GM12864 (cell line): Measurements from ENCODE around the gene GSC2.

Source experiments
- DNase-seq: peaks from one replicate; pipeline ENCODE4 v3.0.0-alpha.2; 2011; ENCODE audit warnings: low read depth
- H3K4me3 ChIP-seq: 2 replicates; pipeline ENCODE4 v1.5.1; 2011; ENCODE audit warnings: mild to moderate bottlenecking, low read depth, low read length, control low read depth
- CTCF ChIP-seq: IDR thresholded peaks from 2 replicates; pipeline ENCODE4 v1.5.1; 2011; ENCODE audit warnings: low read depth, mild to moderate bottlenecking, moderate library complexity, low read length, control low read depth, inconsistent platforms; ENCODE audit errors: missing control alignments

Gene GSC2

DNA sequence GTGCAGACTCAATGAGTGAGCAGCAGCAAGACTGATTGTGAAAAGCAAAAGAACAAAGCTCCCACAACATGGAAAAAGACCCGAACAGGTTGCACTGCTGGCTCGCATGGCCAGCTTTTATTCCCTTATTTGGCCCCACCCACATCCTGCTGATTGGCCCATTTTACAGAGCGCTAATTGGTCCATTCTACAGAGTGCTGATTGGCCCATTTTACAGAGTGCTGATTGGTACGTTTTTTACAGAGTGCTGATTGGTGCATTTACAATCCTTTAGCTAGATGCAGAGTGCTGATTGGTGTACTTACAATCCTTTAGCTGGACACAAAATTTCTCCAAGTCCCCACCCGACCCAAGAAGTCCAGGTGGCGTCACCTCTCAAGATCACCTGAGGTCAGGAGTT, 43.8 kb upstream of the GSC2 start:
- no peak for DNase-seq
- no peak for TF ChIP-seq CTCF
- no peak overlapping the region for H3K4me3 ChIP-seq

- no peak for TF ChIP-seq CTCF
- no peak overlapping the region for H3K4me3 ChIP-seq
- no peak for DNase-seq
Measured at GRCh38 chr22:19187716-19188563, 37.8 kb upstream of the GSC2 start.

DNA sequence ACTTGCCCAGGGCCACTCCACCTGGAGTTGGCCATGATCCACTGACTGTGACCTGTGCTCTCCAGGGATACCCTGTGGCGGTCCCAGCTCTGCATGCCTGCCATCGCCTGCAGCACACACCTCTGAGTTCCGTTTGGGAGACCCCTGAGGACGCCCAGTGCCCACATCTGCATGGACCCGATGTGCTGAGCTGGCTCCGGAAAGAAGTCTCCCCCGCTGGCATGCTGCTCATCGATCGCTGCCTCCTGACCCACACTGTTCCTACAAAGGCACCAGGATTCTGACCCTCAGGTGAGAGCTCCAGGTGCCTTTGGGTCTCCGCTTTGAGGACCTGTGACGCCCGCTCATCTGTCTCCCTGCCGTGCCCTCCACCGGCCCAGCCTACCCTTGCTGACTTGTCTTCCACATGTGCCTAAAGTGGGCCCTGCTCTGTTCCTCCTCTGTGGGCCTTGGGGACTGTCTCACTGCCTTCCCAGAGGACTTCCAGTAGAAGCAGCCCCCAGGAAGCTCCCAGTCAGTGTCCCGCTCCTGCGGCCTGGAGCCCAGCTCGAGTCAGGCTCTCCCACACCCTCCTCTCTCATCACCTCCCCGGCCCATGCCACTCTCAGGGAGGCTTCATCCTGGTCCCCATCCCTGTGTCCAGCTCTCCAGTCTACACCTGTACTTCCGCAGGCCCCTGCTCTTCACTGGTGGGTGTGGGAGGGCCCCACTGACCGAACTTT, 34.3 kb upstream of the GSC2 start:
- DNase-seq, result no peak
- TF ChIP-seq CTCF, result no peak
- no peak overlapping the region for H3K4me3 ChIP-seq

DNA sequence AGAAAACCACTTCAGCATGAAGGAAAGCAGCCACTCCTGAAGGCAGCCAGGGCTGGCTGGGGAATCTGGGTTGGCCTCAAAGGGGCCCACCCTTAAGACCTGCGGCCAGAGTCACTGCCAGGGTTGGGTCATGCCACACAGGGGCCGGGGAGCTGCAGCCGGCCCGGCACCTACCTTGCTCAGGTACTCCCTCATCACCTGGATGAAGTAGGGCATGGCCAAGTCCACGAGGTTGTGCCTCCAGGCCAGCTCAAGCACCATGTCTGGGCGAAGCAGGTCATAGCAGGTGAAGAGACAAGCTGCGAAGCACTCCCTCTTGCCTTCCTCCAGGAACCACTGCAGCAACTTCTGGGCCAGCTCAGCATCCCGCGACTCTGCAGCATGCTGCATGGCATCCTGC, 33.1 kb upstream of the GSC2 start:
- H3K4me3 ChIP-seq, result no peak overlapping the region
- no peak for DNase-seq
- TF ChIP-seq CTCF, result no peak

DNA sequence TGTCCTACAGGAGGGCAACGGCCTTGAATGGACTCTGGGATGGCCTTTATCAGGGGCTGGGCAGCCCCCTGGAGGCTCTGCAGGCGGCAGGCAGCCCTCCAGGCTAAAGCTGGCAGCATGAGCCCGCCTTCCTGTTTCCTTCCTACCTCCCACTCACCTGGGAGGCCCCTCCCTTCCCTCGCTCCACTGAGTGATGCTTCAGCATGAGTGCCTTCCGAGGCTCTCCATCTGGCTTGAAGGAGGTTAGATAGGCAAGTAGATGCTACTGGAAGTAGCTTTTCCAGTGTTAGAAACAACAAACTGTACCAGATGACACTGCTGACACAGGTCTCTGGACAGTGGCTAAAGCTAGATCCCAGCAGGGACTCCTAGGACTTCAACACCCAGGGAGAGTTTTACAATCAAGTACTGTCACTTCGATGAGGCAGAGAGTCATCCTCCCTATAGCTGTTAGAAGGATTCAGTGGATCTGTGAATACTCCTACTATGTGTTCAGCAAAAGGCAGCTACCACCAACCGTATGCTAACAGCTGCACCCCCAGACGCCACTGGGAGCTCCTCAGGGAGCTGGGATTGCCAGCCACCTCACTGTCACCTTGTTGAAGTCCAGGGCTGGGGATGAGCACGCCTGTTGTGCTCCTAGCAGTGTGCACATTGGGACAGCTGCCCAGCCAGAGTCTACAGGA, 32.5 kb upstream of the GSC2 start:
- no peak for TF ChIP-seq CTCF
- no peak for DNase-seq
- no peak overlapping the region for H3K4me3 ChIP-seq

DNA sequence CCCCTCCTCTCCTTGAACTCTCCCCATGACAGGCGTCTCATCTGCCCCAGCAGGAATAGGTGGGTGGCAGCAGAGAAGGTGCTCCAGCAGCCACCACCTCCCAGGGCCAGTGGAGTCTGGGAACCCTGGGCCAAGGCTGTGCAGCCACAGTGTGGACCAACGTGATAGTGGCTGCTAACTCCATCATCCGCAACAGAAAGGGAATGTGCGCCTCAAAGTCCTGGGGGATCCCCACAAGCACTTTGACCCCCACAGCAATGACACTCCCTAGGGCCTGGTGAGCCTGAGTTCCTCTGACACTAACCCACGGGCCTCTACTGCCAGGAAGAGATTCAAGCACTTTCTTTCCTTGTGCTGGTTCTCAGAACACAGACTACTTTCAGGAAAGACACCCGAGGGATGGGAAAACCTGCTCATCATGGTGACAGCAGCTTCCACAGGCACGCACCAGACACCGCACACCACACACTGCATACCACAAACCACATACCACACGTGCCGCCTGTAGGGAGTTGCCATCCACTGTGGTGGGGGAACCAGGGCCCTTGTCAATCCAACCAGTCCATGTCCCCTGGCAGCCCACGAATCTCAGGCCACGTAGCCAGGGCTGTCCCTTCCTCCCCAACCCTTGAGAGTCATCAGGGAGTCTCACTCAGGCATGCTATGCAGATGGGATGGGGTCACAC, 31.8 kb upstream of the GSC2 start:
- DNase-seq, result no peak
- H3K4me3 ChIP-seq, result no peak overlapping the region
- TF ChIP-seq CTCF, result no peak
